NCI-H748 (cell line): ENCODE measurements around the gene HIPK3.
"Not testable (repeated sequence)": the region's sequence is repeated elsewhere in the genome, so short reads cannot be mapped to it uniquely, and the experiment has no call there.

Source experiments
- DNase-seq: peaks from one replicate; lab custom pipeline; 2025; ENCODE audit not compliant: unreplicated experiment; lab: John Stamatoyannopoulos, UW

HIPK3 gene

DNA sequence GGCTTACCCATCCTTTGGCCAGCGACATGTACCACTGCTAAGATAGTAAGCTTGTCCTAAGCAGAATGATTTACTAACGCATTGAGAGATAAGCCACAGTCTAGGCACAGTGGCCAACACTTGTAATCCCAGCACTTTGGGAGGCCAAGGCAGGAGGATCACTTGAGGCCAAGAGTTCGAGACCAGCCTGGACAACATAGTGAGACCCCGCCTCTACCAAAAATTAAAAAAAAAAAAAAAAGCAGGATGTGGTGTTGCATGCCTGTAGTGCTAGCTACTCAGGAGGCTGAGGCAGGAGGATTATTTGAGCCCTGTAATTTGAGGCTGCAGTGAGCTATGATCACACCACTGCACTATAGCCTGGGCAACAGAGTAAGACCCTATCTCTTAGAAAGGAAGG is 93.1 kb downstream of the HIPK3 start:
- DNase-seq = no peak

DNA sequence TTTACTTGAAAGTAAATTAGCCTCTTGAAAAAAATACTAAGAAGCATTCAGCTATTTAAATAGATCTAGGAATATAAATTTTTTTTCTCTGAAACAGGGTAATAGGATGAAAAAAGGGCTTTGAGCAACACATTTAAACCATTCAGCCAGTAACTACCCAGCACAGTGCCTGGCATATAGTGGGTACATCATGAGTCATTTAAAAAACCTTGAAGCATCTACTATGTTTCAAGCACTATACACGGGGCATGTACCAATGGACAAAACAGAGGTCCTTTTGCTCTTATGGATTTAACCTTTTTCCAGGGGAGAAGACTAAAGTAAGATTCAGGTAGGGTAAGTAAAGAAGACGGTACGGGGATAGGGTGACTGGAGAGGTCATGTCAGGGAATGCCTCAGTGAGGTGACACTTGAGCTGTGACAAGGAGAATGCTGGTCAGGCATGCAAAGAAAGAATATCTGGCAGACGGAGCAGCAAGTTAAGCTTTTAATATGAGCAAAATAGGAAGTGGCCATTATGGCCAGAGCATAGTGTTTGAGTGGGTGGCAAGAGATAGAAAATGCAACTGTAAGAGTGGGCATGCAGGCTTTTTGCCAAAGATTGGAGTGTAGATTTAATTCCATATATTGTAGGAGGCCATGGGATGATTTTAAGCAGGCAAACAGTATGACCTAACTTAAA is 101.1 kb downstream of the HIPK3 start:
- DNase-seq = no peak

DNA sequence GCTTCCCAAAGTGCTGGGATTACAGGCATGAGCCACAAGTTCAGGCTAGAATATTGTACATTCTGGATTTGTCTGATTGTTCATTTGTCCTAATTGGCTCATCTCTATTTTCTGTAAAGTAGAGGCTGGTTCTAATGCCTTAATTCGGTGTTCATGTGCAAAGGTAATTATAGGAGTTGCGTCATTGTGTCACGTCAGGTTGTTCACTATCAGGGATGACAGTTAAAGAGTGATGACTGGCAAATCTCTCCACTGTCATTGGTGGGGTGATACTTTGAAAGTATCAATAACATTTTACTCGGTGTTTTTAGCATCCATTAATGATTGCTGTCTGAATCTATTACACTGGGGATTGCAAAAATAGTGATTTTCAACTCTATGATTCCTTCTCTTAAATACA is 103.5 kb downstream of the HIPK3 start:
- DNase-seq = no peak

DNA sequence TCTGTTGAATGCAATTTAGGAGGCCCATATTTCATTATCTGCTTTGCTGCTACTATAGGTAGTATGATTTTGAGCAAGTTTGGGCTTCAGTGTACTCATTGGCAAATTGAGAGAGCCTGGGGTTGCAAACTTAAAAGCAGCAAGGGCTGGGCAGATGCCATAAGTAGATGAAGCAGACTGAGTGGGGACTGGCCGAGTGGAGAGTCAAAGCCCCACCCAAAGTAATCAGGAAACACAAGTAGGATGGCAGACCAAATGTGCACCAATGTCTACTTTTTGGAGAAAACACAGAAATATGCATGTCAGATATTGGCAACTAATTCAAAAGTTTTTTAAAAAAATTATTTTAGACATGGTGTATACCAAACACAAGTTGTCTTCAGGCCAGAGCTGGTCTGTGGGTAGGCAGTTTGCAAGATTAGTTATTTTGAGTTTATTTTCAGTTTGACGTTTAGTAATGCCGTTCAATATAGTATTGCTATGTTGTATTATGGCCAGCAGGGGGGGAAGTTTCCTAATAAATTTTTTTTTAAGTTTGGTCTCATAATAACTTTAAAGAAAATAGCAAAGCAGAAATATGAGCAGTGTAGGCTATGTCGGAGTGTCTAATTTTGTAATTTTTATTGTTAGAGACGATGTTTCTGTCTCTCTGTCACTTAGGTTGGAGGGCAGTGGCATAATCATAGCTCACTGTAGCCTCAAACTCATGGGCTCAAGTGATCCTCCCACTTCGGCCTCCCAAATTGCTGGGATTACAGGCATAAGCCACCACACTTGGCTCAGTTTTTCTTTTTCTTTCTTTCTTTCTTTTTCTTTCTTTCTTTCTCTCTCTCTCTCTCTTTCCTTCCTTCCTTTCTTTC is 105.1 kb downstream of the HIPK3 start:
- DNase-seq = peak; percentile 41

DNA sequence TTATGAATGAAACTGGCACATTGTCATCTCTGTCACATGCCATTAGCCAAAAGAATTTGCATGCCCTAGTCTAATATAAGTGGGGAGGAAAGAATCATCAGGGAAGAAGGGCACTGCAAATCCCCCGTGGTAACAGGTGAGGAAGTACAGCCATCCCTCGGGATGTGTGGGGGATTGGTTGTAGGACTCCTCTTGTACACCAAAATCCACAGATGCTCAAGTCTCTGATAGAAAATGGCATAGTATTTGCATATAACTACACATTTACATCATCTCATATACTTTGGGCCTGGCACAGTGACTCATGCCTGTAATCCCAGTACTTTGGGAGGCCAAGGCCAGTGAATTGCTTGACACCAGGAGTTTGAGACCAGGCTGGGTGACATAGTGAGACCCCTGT is 109.7 kb downstream of the HIPK3 start:
- DNase-seq = no peak

DNA sequence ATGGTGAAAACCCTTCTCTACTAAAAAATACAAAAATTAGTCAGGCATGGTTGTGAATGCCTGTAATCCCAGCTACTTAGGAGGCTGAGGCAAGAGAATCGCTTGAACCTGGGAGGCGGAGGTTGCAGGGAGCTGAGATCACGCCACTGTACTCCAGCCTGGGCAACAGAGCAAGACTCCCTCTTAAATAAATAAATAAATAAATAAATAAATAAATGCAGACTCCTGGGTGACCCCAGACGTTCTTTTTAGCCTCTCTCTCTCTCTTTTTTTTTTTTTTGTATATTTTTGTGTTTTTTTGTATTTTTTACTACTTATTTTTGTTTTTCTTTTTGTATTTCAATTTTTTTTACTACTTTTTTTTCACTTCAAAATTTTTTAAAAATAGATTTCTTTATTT is 111.3 kb downstream of the HIPK3 start:
- DNase-seq = not testable (repeated sequence)

DNA sequence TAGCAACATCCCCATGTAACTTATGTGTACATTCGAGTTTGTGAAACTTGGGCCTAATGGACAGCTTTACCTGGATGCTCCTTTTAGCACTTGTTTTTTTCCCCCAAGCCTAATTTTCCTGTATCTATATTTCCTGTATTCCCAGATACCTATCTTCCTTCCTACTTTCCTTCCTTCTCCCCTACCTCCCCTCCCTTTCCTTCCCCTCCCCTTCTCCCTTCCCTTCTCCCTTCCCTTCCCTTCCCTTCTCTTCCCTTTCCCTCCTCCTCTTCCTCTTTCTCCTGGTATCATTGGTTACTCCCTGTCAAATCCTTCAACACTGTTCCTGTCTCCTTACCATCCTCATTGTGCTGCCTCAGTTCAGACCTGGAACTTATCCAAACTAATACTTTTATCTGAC is 111.8 kb downstream of the HIPK3 start:
- no peak for DNase-seq

DNA sequence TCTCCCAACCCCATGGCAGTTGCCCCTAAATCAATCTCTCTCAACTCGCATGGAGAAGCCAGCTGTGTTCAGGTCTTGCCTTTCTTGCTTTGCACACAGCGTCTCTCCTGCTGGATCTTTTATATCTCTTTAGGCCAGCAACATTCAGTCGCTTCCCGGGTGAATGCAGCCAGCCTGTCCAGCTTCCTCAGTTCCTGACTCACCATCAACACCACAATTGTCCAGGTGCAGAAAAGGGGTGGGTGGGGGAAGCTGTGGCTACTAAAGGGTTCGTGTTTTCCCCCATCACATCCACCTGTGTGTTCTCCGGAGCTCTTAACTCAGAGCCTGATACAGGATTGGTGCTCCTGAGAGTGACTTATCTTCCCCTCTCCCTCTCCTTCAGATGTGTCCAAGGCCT is 116.5 kb downstream of the HIPK3 start:
- DNase-seq = no peak

DNA sequence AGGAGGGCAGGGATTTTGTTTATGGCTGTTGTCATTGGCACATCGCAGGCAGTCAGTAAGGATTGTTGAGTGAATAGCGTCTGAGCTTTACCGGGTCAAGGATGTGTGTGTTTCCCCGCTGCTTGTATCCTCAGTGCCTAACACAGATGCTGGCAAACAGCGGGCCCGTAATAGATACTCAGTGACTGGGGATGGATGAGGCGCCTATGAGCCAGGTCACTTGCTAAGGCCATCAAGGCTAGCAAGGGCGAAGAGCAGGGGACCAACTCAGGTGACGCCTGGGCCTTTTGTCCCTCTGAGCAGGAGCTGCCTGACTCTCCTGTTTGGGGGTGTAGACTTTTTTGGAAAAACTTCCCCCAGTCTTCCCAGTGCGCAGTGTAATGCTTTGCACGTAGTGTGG is 118.1 kb downstream of the HIPK3 start:
- DNase-seq = peak; percentile 45

DNA sequence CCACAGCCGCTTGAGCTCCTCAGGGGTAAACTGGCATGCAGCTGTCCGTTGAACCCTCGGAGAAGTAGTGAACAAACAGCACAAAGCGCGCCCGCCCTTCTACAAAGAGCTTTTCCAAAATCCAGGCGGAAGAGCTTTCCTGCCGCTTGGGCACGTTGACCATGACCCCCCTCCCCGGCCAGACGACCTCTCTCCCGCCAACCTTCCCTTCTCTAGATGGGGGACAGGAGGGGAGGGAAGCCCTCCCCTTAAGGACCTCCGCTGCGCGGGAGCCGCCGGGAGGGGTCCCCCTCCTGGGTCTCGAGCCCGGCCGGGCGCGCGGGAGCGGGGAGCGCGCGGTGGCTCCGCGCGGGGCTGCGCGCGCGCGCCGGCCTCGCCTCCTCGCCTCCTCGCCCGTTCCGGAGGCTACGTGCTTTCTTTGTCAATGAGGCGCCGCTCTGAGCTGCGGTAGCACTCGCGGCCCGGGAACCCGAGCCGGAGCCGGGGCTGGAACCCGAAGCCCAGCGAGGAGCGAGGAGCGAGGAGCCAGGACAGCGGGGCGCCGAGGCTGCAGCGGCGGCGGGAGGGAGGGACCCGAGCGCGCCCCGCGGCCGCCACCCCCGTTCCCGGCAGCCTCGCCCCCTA is 118.6 kb downstream of the HIPK3 start, which contains the start of gene KIAA1549L:
Gene KIAA1549L (plus strand): TSS at position 421 of the 624 bp plus-strand sequence.
- DNase-seq = peak; percentile 80

DNA sequence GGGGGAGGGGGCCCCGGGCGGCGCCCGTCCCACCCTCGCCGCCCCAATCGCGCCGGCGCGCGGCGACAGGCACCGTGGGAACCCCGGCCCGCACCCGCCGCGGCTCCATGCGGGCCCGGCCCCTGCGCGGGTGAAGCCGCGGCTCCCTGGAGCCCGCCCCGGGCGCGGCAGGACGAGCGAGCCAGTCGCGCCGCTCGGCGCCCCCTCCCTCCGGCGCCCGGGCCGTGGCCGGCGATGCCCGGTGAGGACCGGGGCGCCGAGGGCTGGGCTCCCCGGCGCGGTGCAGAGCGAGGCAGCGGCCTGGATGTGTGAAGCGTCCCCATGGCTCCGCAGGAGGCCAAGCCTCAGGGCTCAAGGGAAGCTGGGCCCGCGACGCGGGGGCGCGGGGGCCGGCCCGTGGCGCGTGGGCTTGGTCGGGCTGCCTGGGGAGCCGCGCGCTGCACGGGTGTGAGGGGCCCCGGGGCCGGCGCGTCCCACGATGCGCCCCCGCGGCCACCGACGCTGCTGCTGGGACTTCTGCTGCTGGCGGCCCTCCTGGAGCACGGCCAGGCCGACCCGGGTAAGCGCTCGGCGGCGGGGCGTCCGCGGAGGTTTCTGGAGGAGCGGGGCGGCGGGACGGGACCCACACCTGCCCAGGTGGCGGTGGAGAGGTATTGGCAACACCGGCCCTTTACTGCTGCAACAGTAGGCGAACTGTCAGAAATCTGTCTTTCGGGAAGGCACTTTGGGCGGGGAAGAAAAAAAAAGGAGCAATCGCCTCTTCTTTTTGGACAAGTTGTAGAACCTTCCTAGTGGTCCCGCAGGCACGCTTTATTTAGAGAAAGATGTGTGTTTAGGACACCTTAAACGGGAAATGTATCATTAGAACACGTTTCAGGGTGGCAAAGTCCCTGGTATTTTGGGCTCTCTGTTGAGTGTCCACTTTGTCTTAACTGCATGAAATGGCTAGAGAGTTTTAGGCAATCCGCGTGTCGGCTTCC is 119.4 kb downstream of the HIPK3 start:
- peak; percentile 68 for DNase-seq

DNA sequence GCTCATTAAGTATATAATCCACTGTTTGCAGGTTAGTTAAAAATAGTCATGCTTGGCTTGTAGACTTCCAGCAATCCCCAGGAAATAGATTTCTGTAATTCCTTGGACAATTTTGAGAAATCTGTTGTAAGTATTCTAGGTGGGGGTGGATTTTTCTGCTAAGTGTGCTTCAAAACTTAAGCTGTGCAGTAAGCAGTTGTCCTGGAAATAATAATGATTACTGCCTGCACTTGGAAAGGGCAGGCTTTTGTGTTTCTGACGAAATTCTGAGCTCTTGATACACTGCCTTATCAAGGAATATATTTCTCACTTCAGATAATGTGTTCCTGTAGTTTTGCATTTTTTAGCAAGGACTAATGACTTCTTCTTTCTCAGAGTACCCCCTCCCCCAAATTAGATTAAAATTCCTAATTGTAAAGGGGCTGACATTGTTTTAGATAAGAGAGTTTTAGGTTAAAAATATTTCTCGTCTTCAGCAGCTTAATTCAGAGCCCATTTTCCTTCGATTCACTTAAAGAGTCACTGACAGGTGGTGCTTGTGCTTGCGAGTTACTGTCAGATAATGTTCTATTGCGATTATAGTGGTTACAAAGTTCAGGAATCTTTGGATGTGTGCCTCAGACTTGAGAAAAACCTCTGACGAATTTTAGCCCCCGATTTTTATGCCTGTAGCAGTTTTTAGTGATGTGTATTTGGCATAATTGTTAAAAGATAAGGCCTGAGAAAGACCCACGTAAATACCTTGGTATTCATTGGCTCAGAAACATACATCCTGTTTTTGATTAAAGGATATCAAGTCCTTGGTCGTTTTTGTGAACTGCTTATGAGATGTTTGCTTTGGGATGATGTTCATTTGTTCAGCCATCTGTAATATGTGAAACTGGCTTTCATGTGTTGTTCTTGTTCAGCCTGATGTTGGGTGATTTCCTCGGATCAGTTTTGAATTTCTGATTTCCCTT is 120.5 kb downstream of the HIPK3 start:
- DNase-seq = no peak

DNA sequence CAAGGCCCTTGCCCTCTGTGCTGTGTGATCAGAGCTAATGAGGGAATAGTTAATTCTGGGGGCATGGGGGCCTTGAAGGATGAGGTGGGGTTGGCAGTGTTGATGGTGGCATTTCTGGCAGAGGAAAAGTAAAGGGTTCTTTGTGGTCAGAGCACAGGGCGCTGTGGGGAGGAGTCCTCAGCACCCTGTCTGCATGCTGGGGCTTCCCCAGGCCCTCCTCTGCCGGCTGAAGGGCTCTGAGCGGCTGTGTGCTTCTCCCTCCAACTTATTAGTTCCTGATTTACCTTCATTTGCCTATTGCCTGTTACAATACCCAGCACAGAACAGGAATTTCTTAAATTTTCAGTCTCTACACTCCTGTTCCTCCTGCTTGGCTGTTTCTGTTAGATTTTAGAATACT is 122.8 kb downstream of the HIPK3 start:
- DNase-seq = no peak

DNA sequence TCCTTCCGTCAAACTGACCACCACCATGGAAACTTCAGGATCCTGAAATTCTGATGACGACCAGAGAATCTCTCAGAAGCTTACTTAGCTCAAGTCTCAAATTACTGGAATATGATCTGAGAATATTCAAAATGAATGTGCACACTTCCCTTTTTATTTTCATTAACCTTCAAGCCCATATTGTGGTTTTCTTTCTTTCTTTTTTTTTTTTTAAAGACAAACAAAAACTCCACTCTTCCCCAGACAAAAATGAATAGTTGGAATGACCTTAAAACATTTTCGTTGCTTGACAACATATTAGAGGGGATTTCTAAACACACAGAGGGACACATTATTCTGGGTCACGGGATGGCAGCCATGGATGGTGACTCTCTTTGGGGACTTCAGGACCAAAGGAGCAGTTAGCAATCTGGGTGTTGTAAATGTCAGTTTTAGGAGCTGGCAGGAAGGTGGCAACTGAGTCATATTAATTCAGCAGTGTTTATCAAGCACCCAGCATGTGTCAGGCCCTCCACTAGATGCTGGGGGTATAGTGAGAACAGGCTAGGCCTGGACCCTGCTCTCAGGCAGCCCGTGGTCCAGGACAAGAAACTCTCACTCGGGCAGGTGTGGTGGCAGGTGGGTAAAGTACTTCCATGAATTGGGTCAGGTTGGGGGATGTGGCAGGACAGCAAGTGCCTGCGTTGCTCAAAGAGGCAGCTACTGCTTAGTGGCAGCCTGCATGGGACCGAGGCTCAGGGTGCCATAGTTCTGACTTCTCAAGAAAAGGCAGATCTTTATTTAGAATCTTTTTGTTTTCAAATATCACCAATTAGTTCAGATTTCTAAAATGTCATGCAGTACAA is 126.1 kb downstream of the HIPK3 start:
- no peak for DNase-seq

DNA sequence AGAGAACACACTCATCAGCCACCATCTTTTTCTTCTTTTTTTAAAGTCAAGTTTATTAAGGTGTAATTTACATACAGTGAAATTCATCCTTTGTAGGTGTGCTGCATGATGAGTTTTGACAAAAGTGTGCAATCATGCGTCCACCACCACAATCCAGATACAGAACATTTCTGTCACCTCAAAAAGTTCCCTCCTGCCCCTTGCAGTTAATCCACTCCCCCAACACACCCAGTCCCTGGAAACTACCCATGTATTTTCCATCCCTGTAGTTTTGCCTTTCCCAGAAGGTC is 126.7 kb downstream of the HIPK3 start:
- DNase-seq = no peak

DNA sequence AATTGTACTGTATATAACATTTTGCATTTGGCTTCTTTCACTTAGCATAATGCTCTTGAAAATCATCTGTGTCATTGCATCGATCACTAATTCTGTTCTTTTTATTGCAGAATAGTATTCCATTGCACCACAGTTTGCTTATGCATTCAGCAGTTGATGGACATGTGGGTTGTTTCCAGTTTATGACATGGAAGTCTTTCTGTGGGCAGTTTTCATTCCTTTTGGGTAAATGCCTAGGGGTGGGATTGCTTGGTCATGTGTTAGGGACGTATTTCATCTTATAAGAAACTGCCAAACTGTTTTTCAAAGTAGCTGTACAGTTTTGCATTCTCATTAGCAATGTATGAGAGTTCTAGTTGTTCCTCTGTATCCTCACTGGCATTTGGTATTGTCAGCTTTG is 127.0 kb downstream of the HIPK3 start:
- no peak for DNase-seq

DNA sequence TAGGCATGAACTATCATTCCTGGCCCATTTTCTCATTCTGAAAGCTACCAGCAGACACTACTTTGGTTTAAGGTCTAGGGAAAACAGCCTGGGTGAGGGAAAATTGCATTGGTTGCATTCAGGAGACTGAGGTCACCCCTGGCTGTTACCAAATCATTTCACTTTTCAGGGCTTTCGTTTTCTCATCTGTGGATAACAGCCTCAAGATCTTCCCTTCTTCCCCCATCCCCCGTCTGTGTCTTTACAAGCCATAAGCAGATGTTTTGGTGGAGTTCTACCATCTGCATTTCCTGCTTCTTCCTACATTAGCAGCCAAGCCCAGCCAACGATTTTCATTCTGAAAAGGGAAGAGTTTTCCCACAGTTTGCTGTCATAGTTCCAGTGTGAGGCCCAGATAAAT is 130.4 kb downstream of the HIPK3 start:
- no peak for DNase-seq

DNA sequence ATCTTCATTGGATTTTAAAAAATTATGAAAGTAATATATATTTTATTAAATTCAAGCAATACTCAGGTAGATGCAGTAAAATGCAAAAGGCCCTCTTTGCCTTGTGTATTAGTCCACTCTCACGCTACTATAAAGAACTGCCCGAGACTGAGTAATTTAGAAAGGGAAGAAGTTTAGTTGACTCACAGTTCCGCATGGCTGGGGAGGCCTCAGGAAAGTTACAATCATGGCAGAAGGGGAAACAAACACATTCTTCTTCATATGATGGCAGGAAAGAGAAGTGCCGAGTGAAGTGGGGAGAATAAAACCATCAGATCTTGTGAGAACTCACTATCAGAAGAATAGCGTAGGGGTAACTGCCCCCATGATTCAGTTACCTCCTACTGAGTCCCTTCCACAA is 130.8 kb downstream of the HIPK3 start:
- DNase-seq = no peak
